NCI-H2196 (cell line): ENCODE results near the gene GATB.
"Not testable (repeated sequence)": the region's sequence is repeated elsewhere in the genome, so short reads cannot be mapped to it uniquely, and the experiment has no call there.

Experiments
- DNase-seq: peaks from one replicate; lab custom pipeline; 2025; ENCODE audit not compliant: unreplicated experiment; lab: John Stamatoyannopoulos, UW

The GATB gene

DNA sequence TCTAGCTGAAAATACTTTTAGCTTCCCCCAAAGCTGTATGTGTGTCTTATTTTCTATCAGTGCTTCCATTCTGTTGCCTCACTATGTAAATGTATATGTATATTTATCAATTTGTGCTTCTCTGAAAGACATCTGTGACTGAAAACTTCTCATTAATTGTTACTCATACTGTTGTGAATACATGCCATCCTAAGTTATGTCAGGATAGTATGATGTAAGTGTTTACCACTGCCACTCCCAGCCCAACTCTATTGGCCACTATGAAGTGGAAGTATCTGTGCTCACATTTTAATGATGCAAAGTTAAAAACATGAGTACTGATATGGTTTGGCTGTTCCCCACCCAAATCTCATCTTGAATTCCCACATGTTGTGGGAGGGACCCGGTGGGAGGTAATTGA lies 24.4 kb downstream of the GATB start:
- no peak for DNase-seq

DNA sequence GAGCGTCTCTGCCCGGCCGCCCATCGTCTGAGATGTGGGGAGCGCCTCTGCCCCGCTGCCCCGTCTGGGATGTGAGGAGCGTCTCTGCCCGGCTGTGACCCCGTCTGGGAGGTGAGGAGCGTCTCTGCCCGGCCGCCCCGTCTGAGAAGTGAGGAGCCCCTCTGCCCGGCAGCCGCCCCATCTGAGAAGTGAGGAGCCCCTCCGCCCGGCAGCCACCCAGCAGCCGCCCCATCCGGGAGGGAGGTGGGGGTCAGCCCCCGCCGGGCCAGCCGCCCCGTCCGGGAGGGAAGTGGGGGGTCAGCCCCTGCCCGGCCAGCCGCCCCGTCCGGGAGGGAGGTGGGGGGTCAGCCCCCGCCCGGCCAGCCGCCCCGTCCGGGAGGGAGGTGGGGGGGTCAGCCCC lies 29.1 kb downstream of the GATB start:
- DNase-seq: not testable (repeated sequence)

DNA sequence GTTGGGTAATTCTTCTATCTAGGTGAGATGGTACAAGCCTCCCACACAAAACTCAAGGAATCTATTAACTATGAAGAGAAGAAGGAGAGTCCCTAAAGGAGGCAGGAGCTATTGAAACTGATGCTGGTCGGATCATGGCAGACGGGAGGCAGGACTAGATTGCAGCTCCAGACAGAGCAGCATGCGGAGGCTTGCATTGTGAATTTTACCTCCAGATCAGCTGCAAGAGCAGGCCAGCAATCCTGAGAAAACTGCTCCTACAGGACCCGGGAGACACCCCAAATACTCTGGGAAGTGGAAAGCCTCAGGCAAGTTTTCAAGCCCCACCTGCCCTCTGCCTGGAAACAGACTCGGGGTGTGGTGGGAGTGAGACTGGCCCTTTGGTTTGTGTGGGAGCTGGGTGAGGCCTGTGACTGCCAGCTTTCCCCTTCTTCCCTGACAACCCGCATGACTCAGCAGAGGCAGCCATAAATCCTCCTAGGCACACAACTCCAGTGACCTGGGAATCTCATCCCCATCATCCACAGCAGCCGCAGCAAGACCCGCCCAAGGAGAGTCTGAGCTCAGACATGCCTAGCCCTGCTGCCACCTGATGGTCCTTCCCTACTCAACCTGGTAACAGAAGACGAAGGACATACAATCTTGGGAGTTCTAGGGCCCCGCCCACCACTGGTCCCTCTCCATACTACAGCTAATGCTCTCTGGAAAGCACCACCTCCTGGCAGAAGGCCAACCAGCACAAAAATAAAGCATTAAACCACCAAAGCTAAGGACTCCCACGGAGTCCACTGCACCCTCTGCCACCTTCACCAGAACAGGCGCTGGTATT lies 30.9 kb downstream of the GATB start:
- no peak for DNase-seq

DNA sequence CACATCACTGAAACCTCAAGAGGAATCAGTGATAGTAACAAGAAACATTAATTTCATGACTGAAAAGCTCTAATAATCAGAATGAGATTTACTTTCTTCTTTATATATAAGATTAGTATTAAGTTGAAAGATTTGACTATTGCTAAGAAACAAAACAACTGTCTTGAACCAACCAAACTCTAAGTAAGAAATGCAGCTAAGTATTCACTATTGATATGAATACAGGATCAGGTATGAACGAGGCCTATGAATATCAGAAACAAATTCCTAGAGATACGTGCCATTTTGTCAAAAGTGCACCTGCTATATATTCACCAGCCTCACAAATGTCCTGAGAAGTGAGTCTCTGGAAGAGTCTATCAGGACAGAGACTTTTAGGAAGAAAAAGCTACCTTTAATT lies 32.1 kb downstream of the GATB start:
- DNase-seq: no peak

DNA sequence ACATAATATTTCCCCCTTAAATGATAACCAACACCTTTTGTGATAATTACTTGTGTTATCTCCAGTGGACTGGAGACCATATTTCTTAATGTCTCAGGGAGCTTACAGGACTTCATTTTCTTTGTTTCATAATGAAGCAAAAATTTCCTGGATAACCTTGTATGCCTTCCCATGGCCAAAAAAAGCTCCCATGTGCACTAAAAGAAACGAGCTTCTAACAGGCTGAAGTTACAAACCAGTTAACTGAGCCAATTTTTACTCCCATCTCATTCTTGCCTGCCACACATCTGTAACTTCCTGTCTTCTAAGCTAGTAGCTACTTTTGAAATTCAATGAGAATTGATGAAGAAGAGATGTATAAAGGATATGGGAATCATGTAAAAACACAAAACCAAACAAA lies 32.8 kb downstream of the GATB start:
- DNase-seq: no peak

DNA sequence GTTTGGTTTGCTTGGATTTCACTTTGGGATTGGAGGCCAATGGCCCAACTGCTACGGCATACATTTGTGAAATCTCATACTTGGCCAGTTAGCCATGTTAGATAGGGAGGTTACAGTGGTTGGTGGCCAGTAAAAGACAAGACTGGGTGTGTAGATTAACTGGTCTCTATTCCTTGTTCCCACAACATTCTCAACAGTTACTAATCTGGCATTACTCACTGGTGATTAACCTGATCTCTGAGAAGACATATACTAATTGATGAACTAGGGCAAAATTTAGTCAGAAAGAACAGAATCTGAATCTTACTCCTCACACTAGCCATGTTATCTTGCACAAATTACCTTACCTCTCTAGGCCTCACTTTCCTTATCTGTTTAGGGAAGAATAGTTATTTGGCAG lies 33.4 kb downstream of the GATB start:
- no peak for DNase-seq

DNA sequence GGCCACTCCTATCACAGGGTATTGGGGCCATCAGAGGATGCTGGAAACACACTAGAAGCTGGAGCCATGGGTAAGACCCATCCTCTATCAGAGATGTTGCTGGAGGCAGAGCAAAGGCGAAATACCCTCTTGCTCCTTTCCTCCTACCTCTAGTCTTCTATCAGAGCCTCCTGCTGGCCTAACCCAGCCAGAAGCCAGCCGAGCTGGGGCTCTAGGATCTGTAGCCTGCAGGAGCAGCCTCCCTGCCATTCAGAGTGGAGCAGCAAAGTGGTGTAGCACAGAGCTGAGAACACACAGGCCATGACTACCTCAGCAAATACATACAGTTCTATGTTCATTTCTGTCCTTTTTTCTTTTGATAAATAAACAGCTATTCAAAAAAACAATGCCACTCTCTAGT lies 35.7 kb downstream of the GATB start:
- DNase-seq: no peak

DNA sequence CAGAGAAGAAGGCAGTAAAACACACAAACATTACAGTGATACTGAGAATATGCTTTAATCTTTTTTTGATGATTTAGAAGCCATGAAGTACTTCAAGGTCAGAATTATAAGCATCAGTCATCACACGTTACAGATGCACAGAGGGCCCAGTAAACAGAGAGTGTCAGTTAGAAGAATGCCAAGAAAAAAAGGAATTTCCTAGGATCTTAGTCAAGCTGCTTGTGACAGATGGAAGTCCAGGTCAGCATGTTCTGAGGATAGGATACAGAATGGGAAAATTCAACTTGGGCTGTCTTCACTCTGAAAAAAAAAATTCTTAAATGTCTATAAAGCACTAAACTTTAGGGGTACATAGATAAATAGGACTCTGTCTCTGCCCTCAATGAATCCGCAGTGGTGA lies 38.9 kb downstream of the GATB start:
- no peak for DNase-seq

DNA sequence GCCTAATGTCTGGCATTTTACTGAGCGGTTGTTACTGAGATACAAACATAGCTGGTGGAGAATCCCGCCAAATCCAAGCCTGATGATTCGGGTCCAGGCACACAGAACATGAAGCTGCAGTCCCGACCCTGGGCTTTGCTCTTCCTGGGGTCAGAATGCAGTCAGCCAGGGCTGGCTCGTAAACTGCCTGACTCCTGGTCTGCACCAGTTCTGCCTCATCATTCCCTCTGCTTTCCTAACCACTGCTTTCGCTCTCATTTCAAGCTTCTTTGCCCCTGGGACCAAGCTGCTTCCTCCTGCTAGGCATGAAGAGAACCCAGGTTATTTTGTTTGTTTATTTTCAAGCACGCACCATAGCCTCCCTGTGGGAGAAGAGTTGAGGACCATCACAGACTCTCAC lies 39.3 kb downstream of the GATB start:
- no peak for DNase-seq

DNA sequence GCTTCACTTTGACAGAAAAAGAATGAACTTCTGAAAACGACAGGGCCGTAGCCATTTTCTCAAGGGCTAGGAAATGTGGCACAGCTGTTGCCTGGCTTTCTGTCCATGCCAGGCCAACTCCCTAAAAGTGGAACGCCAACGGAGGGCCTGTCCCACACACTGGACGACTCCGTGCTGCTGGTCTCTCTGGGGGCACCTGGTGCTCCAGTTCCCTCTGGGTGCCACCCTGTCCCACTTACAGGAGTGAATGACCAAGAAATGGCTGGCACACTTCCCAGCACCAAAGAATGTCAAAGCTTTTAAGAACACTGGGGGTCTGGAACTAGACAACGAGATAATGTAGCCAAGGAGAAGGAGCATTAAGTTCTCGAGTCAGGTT lies 40.9 kb downstream of the GATB start:
- no peak for DNase-seq

DNA sequence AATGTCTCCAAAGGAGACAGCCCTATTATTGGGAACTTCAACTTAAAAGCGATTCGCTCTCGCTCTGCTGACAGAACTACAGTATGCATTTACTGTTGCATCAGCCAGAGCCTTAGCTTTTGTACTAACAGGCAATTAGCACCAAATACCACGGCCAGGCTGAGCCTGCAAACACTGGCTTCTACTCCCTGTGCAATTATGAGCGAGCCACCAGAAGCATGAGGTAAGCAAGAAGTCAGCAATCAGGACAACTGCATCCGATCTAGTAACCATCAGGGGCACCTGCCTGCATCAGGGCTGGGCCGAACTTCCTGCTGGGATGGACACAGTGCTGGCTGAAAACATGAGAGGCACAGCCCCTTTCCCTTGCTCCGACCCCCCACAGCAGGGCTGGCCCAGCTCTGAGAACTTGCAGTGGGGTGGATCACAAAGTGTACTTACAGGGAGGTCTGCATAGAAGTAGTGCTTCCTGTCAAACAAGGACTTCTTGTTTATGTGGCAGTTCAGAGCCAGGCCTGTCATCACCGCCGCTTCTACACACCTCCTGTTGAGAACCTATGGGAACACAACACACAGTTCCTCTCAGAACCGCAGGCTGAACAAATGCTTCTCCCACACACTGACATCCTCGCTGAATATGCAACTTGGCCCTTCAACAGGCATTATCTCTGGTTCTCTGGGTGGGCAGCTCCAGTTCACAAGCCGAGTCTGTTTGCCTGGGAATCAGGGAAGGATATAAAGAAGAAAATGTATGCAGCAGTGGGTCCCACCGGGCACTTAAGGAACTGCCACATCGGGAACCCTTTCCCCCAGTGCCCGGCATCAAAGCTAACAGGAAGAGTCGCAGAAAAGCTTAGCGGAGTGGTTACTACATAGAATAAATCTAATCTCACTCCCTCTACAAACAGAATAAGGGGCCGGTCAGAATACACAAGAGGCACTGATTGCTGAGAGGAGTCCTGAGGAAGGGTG lies 41.5 kb downstream of the GATB start:
- no peak for DNase-seq

DNA sequence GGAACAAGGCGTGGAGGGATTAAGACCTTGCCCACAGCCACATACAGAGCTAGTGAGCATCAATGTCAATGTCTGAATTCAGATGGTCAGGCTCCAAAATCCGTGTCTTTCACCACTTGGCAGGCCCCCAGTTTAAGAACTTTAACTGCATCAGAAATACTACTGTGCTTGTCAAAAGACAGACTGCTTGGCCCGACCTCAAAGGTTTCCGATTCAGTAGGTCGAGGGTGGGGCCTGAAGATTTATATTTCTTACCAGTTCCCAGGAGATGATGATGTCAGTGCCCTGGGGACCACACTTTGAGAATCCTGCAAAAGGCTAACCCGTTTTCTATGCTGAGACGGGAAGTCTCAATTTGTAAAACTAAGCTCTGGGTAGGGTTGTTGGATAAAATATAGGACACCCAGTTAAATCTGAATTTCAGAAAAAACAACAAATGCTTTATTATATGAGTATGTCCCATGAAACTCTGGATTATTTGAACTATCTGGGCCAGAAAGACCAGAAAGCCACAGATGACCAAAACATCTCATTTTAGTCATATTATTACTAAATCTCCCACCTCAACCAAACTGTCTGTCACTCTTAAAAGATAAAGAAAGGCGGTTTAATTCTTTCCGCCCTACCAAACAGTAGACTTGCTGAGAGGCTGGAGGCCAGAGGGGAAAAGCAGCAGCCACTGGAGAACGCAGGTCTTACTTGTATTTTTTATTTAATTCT lies 42.7 kb downstream of the GATB start:
- DNase-seq: no peak

DNA sequence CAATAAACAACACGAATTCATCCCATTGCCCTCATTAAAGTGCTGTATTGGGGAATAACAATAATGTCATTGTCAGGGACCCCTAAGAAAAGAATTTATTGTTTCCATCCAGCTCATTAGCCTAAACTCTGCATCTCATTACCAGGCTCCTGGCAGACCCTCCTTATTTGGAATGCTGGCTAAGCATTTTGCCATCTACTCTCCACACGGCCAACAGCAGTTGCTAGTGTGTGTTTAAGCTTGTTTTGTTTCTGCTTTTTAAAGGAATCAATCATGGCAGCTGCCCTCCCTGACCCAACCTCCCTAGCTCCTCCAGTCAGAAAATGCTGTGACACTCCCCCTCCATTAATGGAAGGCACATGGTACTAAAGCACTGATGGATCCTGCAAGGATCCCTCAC lies 43.5 kb downstream of the GATB start:
- DNase-seq: no peak

DNA sequence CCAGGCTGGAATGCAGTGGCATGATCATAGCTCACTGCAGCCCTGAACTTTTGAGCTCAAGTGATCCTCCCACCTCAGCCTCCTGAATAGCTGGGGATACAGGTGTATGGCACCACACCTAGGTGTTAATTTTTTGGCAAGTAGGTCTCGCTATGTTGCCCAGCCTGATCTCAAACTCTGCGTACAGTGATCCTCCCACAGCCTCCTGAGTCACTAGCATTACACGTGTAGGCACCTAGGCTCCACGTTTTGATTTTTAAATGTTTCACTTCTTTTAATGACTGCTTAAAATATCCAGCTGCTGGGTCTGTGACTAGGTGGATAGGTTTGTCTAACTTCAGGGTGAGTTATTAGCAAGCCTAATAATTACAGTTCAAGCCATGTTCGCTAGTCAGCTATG lies 44.5 kb downstream of the GATB start:
- no peak for DNase-seq

DNA sequence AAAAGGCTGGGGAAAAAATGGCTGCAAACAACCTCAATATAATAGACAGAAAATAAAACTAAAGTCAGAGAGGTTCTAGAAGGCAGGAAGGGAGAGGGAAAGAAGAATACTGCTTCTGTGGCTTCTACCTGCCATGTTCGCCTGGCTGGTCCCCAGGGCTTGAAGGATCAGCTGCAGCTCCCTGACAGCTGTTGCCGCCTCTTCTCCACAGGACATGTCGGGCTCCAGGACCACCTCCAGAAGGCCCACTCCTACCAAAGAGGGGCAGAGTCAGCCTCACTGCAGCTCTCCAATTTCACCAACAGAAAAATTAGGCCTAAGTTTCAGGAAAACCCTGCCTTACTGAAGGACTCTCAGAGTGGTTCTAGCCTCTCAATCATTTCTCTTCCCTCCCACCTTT lies 44.9 kb downstream of the GATB start:
- DNase-seq: no peak

DNA sequence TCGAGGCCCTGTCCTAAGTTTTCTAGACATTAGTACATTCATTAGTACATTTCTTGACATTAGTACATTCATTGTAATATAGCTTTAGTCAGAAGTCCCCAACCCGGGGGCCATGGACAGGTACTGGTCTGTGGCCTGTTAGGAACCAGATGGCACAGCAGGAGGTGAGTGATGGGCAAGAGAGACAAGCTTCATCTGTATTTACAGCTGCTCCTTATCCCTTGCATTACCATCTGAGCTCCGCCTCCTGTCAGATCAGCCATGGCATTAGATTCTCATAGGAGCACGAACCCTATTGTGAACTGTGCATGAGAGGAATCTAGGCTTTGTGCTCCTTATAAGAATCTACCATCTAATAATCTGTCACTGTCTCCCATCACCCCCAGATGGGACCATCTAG lies 48.0 kb downstream of the GATB start:
- no peak for DNase-seq

DNA sequence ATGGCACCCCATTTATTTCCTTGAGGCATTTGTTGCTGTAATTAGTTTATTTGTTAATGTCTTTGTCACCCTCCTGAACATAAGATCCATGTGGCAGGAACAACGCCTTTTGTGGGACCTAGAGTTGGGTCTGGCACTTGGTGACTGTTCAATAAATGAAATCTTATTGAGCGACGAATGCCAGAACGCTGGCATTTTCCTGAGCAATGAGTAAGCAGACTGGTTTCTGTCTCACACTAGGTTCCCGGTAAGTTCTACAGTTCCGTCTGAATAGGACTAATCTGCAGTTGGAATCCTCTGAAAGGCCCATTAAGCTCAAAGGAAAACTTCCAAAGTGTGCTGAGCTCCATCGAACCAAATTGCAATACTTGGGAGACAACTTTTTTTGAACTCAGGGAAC lies 49.2 kb downstream of the GATB start:
- no peak for DNase-seq

DNA sequence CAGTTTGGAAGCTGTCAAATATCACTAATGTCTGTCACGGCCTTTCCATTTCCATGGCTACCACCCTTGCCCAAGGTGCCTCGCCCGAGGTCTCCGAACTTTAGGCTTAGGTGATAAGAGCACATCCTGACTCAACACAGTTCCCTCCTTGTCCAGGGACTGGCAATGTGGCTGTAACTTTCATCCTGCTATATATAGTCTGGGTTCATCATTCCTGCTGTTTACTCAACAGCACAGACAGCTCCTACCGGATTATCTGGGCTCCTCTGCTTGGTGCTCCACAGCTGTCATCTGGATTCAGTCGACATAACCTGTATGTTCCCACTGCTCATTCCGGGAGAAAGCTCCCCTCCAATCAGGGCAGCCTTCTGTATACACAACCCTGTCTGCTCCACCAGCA lies 51.2 kb downstream of the GATB start:
- no peak for DNase-seq

DNA sequence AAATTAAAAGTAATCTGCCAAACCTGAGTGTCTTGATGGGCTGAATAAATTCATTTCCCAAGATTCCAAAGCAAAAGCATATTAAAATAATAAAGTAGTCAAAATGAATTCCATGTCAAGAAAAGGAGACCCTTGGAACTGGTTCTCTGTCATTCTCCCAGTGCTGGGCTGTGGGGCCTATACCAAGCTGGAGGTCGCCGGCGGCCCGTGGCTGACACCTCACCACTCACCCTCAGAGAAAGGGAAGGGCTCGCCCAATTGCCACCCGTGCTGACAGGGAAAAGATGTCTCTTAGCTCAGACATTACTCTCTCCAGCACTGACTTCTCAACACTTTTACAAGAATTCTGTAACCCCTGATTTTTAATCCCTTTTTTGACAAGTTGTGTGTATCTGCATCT lies 51.7 kb downstream of the GATB start:
- DNase-seq: no peak

DNA sequence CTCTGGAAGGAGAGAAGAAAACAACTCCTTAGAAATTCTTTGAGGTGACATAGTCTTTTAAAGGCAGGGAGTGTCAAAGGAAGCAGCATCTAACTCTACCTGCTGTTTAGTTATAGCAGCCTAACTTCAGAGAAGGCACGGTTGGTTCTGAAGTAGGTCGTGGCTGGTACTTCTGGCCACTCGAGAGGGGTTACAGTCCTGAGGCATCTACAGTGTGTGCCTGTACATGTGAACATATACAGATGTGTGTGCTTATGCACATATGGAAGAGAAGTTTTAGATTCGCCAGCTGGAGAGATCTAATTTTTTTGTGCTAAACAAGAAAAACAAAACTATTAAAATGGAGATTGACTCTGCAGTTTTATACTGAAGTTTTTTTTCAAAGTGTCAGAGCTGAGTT lies 52.7 kb downstream of the GATB start:
- no peak for DNase-seq

DNA sequence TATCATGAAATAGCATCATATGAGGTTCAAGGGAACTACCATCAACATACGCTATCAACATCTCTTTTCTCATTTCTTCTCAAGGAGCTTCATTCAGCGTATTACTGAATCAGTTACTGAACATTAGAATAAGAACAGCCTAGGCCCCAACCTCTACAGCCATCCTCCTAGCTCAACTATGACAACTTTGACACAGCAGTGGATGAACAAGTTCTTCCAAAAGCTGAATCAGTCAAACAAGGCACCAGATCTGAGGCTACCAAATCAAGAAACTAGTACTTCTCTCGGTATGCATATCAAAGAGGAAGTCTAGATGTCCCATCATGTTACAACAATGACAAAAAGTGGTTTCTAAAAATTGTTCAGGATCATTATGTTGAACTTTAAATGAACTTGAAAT lies 57.4 kb downstream of the GATB start:
- DNase-seq: no peak

DNA sequence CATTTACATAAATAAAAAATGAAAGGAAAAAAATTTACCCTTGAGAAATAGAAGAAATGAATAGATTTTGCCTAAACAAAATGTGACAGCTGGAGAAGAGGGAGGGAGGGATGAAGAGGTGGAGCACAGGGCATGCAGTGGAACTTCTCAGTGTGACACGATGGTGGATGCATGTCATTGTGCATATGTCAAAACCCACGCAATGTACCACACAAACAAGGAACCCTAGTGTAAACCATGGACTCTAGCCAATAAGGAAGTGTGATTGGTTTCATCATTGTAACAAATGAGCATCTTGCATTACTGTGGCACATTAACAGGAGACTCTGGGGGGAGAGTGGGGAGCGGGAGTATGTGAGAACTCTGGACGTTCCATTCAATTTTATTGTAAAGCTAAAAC lies 58.6 kb downstream of the GATB start:
- DNase-seq: no peak
